GM12878 (cell line): ENCODE results near the gene ADGRG1. TPM values are rescaled to one million over a fixed set of nuclear protein-coding genes. Genes with fewer than 3 reads are reported as not detected.

ENCODE experiments used
- ASH2L ChIP-seq: fragments of 300-600, 200-600 bp; sonication (generic); IDR thresholded peaks from 2 replicates; pipeline ENCODE4 v1.6.1; 2017; ENCODE audit warnings: low read depth, mild to moderate bottlenecking, borderline replicate concordance
- BRCA1 ChIP-seq: IDR thresholded peaks from 2 replicates; pipeline ENCODE4 v1.6.1; 2011; ENCODE audit warnings: low read depth, low read length, improper control_type of control experiment
- CBFB ChIP-seq: IDR thresholded peaks from 2 replicates; pipeline ENCODE4 v1.6.1; 2016; ENCODE audit warnings: antibody characterized with exemption, low read depth
- CHD2 ChIP-seq: IDR thresholded peaks from 2 replicates; pipeline ENCODE4 v1.6.1; 2011; ENCODE audit warnings: low read depth, low read length, improper control_type of control experiment, borderline replicate concordance
- CHD4 ChIP-seq: fragments of 200-600 bp; sonication (generic); IDR thresholded peaks from 2 replicates; pipeline ENCODE4 v1.6.1; 2016; ENCODE audit warnings: mild to moderate bottlenecking
- IRF4 ChIP-seq: IDR thresholded peaks from 2 replicates; pipeline ENCODE4 v1.6.1; 2011; ENCODE audit warnings: low read depth, low read length
- JUND ChIP-seq: IDR thresholded peaks from 2 replicates; pipeline ENCODE4 v1.6.1; 2012; ENCODE audit warnings: low read depth, mild to moderate bottlenecking, low read length, improper control_type of control experiment, moderate library complexity
- KAT2A ChIP-seq: conservative IDR thresholded peaks from 2 replicates; pipeline ENCODE4 v1.6.1; 2011; ENCODE audit warnings: low read depth, low read length; ENCODE audit not compliant: control insufficient read depth
- MTA2 ChIP-seq: fragments of 450-650 bp; IDR thresholded peaks from 2 replicates; pipeline ENCODE4 v1.6.1; 2016; ENCODE audit warnings: low read depth, mild to moderate bottlenecking, moderate library complexity
- MTA3 ChIP-seq: IDR thresholded peaks from 2 replicates; pipeline ENCODE4 v1.6.1; 2012; ENCODE audit warnings: low read length, inconsistent platforms, borderline replicate concordance
- POLR2A ChIP-seq: IDR thresholded peaks from 2 replicates; pipeline ENCODE4 v1.6.1; 2011; ENCODE audit warnings: low read depth, mild to moderate bottlenecking, low read length
- SMAD5 ChIP-seq: IDR thresholded peaks from 2 replicates; pipeline ENCODE4 v1.6.1; 2016; ENCODE audit warnings: antibody characterized with exemption, low read depth
- SREBF2 ChIP-seq: IDR thresholded peaks from 2 replicates; pipeline ENCODE4 v1.6.1; 2012; ENCODE audit warnings: mild to moderate bottlenecking, low read length
- YBX1 ChIP-seq: fragments of 450-650 bp; IDR thresholded peaks from 2 replicates; pipeline ENCODE4 v1.6.1; 2016; ENCODE audit warnings: antibody characterized with exemption
- ZNF207 ChIP-seq: fragments of 450-650 bp; IDR thresholded peaks from 2 replicates; pipeline ENCODE4 v1.6.1; 2014; ENCODE audit warnings: antibody characterized with exemption, mild to moderate bottlenecking, borderline replicate concordance
- polyA plus RNA-seq, 11 experiments: library from polyadenylated mRNA; depleted of rRNA in 4 of 11; unstranded in 6 of 11; stranded (reverse) in 5 of 11; fragments of >200 nt; fragmentation: Nextera tagmentation in 4 of 11; fragmentation: Illumina TruSeq in 1 of 11; extraction: Ambion mirVana in 4 of 11; extraction: Trizol in 1 of 11; gene quantifications; 1 replicate in 1 of 11; 2 replicates in 10 of 11; pipeline versions ENCODE4 v1.2.1 to v1.2.3, GENCODE V29; 2011 to 2016; ENCODE audit warnings: inconsistent platforms in 2 of 11, missing spikeins in 2 of 11, low read depth in 1 of 11
- total RNA-seq, 4 experiments: library from RNA; depleted of rRNA in 3 of 4; stranded (reverse); fragments of >200 nt in 3 of 4; fragmentation: Illumina TruSeq in 1 of 4; extraction: Trizol in 1 of 4; gene quantifications; 2 replicates each; pipeline versions ENCODE4 v1.2.1 to v1.2.3, GENCODE V29; 2013 to 2021
- TF ChIP-seq, protein P1 (sequence below): fragments of 450-650 bp; IDR thresholded peaks from 2 replicates; pipeline ENCODE4 v1.6.1; 2016; ENCODE audit warnings: mild to moderate bottlenecking, moderate library complexity, borderline replicate concordance
- TF ChIP-seq, protein P2 (sequence below): IDR thresholded peaks from 2 replicates; pipeline ENCODE4 v1.6.1; 2011; ENCODE audit warnings: low read depth, low read length, improper control_type of control experiment, borderline replicate concordance
- TF ChIP-seq, protein P3 (sequence below): fragments of 450-650 bp; IDR thresholded peaks from 2 replicates; pipeline ENCODE4 v1.6.1; 2016; ENCODE audit warnings: mild to moderate bottlenecking
- TF ChIP-seq, protein P4 (sequence below): fragments of 450-650 bp; formaldehyde crosslinking; IDR thresholded peaks from 2 replicates; pipeline ENCODE4 v1.4.0; 2022; ENCODE audit warnings: mild to moderate bottlenecking, moderate library complexity
- TF ChIP-seq, protein P5 (sequence below): IDR thresholded peaks from 2 replicates; pipeline ENCODE4 v1.6.1; 2012; ENCODE audit warnings: low read depth, low read length, improper control_type of control experiment

ADGRG1 gene
- total and polyA plus RNA-seq, 10 of the 15 experiments (the other 5 are each of a cell fraction or from before 2014, with no cell fraction given) = 0.07 to 2.0 (median 0.75) TPM

DNA sequence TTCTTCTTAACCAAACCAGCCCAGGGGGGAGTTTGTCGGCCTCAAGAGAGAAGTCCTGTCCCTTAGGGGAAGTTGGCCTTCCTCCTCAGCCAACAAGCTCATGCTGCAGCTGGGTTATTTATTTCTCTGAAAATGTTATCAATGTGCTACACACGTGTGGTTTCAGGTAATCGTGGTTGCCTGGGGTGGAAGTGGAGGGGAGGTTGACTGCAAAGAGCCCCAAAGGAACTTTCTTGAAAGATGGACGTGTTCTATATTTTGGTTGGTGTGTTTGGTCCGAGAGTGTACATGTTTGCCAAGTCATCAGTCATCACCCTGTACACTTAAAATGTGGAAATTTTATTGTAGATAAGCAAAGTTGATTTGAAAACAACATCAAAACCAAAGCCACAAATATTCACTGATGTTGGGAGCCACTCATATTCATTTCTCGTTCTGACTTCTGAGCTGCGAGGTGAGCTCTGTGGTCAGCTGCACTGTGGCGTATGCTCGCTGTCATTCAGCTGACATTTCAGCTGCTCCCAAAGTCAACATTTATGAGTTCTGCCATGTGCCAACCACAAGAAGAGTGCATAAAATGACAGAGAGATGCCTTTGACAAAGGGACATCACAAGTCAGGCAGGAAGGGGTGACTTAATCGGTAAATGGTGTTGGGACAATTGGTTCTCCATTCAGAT lies 26.5 kb upstream of the ADGRG1 start (continued):
- TF ChIP-seq, protein P1, sequence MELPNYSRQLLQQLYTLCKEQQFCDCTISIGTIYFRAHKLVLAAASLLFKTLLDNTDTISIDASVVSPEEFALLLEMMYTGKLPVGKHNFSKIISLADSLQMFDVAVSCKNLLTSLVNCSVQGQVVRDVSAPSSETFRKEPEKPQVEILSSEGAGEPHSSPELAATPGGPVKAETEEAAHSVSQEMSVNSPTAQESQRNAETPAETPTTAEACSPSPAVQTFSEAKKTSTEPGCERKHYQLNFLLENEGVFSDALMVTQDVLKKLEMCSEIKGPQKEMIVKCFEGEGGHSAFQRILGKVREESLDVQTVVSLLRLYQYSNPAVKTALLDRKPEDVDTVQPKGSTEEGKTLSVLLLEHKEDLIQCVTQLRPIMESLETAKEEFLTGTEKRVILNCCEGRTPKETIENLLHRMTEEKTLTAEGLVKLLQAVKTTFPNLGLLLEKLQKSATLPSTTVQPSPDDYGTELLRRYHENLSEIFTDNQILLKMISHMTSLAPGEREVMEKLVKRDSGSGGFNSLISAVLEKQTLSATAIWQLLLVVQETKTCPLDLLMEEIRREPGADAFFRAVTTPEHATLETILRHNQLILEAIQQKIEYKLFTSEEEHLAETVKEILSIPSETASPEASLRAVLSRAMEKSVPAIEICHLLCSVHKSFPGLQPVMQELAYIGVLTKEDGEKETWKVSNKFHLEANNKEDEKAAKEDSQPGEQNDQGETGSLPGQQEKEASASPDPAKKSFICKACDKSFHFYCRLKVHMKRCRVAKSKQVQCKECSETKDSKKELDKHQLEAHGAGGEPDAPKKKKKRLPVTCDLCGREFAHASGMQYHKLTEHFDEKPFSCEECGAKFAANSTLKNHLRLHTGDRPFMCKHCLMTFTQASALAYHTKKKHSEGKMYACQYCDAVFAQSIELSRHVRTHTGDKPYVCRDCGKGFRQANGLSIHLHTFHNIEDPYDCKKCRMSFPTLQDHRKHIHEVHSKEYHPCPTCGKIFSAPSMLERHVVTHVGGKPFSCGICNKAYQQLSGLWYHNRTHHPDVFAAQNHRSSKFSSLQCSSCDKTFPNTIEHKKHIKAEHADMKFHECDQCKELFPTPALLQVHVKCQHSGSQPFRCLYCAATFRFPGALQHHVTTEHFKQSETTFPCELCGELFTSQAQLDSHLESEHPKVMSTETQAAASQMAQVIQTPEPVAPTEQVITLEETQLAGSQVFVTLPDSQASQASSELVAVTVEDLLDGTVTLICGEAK = no peak; the same call in 1 of the 2 replicates
- TF ChIP-seq, protein P2, sequence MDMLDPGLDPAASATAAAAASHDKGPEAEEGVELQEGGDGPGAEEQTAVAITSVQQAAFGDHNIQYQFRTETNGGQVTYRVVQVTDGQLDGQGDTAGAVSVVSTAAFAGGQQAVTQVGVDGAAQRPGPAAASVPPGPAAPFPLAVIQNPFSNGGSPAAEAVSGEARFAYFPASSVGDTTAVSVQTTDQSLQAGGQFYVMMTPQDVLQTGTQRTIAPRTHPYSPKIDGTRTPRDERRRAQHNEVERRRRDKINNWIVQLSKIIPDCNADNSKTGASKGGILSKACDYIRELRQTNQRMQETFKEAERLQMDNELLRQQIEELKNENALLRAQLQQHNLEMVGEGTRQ = no peak
- TF ChIP-seq ZNF207 (0 out of 2 replicates have a peak, but pooled peaks have one; percentile 26), KAT2A (no peak), YBX1 (no peak; the same call in 1 of the 2 replicates), MTA3 (peak; percentile 90), CBFB (peak; percentile 93), BRCA1 (no peak), SMAD5 (no peak), CHD4 (no peak), POLR2A (no peak), JUND (peak; percentile 55; the same call in 1 of the 2 replicates), IRF4 (peak; percentile 96), MTA2 (peak; percentile 93), ASH2L (no peak), CHD2 (peak; percentile 75; the same call in 1 of the 2 replicates), SREBF2 (no peak)
- TF ChIP-seq, protein P3, sequence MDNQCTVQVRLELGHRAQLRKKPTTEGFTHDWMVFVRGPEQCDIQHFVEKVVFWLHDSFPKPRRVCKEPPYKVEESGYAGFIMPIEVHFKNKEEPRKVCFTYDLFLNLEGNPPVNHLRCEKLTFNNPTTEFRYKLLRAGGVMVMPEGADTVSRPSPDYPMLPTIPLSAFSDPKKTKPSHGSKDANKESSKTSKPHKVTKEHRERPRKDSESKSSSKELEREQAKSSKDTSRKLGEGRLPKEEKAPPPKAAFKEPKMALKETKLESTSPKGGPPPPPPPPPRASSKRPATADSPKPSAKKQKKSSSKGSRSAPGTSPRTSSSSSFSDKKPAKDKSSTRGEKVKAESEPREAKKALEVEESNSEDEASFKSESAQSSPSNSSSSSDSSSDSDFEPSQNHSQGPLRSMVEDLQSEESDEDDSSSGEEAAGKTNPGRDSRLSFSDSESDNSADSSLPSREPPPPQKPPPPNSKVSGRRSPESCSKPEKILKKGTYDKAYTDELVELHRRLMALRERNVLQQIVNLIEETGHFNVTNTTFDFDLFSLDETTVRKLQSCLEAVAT = peak; percentile 95
- TF ChIP-seq, protein P4, sequence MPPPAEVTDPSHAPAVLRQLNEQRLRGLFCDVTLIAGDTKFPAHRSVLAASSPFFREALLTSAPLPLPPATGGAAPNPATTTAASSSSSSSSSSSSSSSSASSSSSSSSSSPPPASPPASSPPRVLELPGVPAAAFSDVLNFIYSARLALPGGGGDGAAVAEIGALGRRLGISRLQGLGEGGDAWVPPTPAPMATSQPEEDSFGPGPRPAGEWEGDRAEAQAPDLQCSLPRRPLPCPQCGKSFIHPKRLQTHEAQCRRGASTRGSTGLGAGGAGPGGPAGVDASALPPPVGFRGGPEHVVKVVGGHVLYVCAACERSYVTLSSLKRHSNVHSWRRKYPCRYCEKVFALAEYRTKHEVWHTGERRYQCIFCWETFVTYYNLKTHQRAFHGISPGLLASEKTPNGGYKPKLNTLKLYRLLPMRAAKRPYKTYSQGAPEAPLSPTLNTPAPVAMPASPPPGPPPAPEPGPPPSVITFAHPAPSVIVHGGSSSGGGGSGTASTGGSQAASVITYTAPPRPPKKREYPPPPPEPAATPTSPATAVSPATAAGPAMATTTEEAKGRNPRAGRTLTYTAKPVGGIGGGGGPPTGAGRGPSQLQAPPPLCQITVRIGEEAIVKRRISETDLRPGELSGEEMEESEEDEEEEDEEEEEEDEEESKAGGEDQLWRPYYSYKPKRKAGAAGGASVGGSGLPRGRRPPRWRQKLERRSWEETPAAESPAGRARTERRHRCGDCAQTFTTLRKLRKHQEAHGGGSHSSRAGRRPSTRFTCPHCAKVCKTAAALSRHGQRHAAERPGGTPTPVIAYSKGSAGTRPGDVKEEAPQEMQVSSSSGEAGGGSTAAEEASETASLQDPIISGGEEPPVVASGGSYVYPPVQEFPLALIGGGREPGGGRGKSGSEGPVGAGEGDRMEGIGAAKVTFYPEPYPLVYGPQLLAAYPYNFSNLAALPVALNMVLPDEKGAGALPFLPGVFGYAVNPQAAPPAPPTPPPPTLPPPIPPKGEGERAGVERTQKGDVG (CRISPR knock-in tag) = no peak
- TF ChIP-seq, protein P5, sequence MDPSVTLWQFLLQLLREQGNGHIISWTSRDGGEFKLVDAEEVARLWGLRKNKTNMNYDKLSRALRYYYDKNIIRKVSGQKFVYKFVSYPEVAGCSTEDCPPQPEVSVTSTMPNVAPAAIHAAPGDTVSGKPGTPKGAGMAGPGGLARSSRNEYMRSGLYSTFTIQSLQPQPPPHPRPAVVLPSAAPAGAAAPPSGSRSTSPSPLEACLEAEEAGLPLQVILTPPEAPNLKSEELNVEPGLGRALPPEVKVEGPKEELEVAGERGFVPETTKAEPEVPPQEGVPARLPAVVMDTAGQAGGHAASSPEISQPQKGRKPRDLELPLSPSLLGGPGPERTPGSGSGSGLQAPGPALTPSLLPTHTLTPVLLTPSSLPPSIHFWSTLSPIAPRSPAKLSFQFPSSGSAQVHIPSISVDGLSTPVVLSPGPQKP = no peak
